Fibroblast of lung (primary cell): ENCODE measurements around the gene DYRK1A. TPM values are rescaled to one million over a fixed set of nuclear protein-coding genes. Genes with fewer than 3 reads are reported as not detected.

Experiments used
- DNase-seq, 2 donors: peaks; one replicate each; pipeline versions ENCODE4 v3.0.0 to v3.0.0-alpha.2; 2010; ENCODE audit warnings: low read depth in 2 of 2
- H2AFZ ChIP-seq: 2 replicates; pipeline ENCODE4 v1.5.1; 2012; ENCODE audit warnings: low read length, control low read depth, inconsistent platforms
- H3K27ac ChIP-seq: 2 replicates; pipeline ENCODE4 v1.5.1; 2011; ENCODE audit warnings: low read length, control low read depth; ENCODE audit not compliant: insufficient read depth
- H3K27me3 ChIP-seq: 2 replicates; pipeline ENCODE4 v1.5.1; 2011; ENCODE audit warnings: mild to moderate bottlenecking, low read length; ENCODE audit not compliant: control insufficient read depth, insufficient read depth
- H3K36me3 ChIP-seq: 2 replicates; pipeline ENCODE4 v1.5.1; 2011; ENCODE audit warnings: low read length; ENCODE audit not compliant: control insufficient read depth, insufficient read depth
- H3K4me1 ChIP-seq: 2 replicates; pipeline ENCODE4 v1.5.1; 2011; ENCODE audit warnings: low read length; ENCODE audit not compliant: control insufficient read depth, insufficient read depth; ENCODE audit errors: extremely low read depth
- H3K4me2 ChIP-seq: 2 replicates; pipeline ENCODE4 v1.5.1; 2011; ENCODE audit warnings: low read length, control low read depth; ENCODE audit not compliant: insufficient read depth; ENCODE audit errors: extremely low read depth
- H3K4me3 ChIP-seq, 4 experiments: fragments of 200-600 bp in 1 of 4; sonication (generic) in 1 of 4; replicated peaks in 1 of 4; 2 replicates each; pipeline ENCODE4 v1.5.1; 2011 to 2016; ENCODE audit warnings: low read length in 4 of 4, low read depth in 3 of 4, mild to moderate bottlenecking in 3 of 4, control low read depth in 2 of 4, inconsistent platforms in 1 of 4, mixed read lengths in 1 of 4; ENCODE audit not compliant: insufficient read depth in 1 of 4; ENCODE audit errors: control extremely low read depth in 1 of 4
- H3K79me2 ChIP-seq: 2 replicates; pipeline ENCODE4 v1.5.1; 2012; ENCODE audit warnings: mild to moderate bottlenecking, low read length, inconsistent platforms; ENCODE audit not compliant: control insufficient read depth, insufficient read depth
- H3K9ac ChIP-seq: 2 replicates; pipeline ENCODE4 v1.5.1; 2011; ENCODE audit warnings: mild to moderate bottlenecking, low read length, control low read depth; ENCODE audit not compliant: insufficient read depth
- H3K9me3 ChIP-seq: 2 replicates; pipeline ENCODE4 v1.5.1; 2012; ENCODE audit warnings: low read depth, low read length; ENCODE audit not compliant: control insufficient read depth, insufficient read depth
- H4K20me1 ChIP-seq: 2 replicates; pipeline ENCODE4 v1.5.1; 2011; ENCODE audit warnings: low read length; ENCODE audit not compliant: control insufficient read depth, insufficient read depth; ENCODE audit errors: extremely low read depth
- CTCF ChIP-seq, 2 donors: IDR thresholded peaks in 1 of 2; conservative IDR thresholded peaks in 1 of 2; 1 replicate in 1 of 2; 2 replicates in 1 of 2; pipeline ENCODE4 v1.5.1; 2011 to 2012; ENCODE audit warnings: low read length in 2 of 2, control low read depth in 1 of 2, inconsistent platforms in 1 of 2, low read depth in 1 of 2, mild to moderate bottlenecking in 1 of 2
- EZH2 ChIP-seq: IDR thresholded peaks from 2 replicates; pipeline ENCODE4 v1.5.1; 2012; ENCODE audit warnings: low read length, control low read depth, mild to moderate bottlenecking; ENCODE audit errors: missing control alignments
- polyA plus RNA-seq, 2 donors: library from polyadenylated mRNA; depleted of rRNA in 1 of 2; stranded (reverse) in 1 of 2; unstranded in 1 of 2; fragments of >200 nt; gene quantifications; 2 replicates each; pipeline ENCODE4 v1.2.1, GENCODE V29; 2011 to 2012; ENCODE audit warnings: missing spikeins in 1 of 2
- total RNA-seq: library from RNA; depleted of rRNA; stranded (reverse); fragments of >200 nt; gene quantifications from 2 replicates; pipeline ENCODE4 v1.2.1, GENCODE V29; 2014

DYRK1A gene
- total and polyA plus RNA-seq, 2 donors (not counting 1 experiment from before 2014, with no cell fraction given), result 45.9 to 64.1 TPM

GRCh38 chr21:37507716-37508115 lies 141.1 kb downstream of the DYRK1A start:
- Histone ChIP-seq H3K9me3 (no peaks in the 10 kb centered on the region), H3K36me3 (peaks cover 5% of the 10 kb centered on the region), H4K20me1 (no peaks in the 10 kb centered on the region), H3K9ac (no peak overlapping the region), H3K27me3 (no peaks in the 10 kb centered on the region), H3K79me2 (peaks cover 1% of the 10 kb centered on the region), H3K27ac (no peak overlapping the region), H3K4me2 (no peak overlapping the region), H3K4me3 (no peak overlapping the region), H2AFZ (no peak overlapping the region), H3K4me1 (no peaks in the 10 kb centered on the region)
- DNase-seq, result no peak
- TF ChIP-seq EZH2 (no peak), CTCF (conservative IDR thresholded peaks at IDR 0.05 in 1 of 2, IDR thresholded peaks at IDR 0.05 in 1 of 2; ENCODE audit: low read depth in 1 of 2, low read length in 2 of 2) (no peak)

DNA sequence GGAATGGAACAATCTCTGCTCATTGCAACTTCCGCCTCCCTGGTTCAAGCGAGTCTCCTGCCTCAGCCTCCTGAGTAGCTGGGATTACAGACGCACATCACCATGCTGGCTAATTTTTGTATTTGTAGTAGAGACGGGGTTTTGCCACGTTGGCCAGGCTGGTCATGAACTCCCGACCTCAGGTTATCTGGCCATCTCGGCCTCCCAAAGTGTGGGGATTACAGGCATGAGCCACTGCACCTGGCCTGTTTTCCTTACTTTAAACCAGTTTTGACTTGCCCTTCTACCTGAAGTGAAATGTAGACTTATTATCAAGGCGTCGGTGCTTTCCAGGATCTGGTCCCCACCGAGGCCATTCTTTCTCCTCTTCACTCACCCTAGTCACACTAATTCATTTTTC lies 141.8 kb downstream of the DYRK1A start:
- no peak for DNase-seq
- TF ChIP-seq CTCF (conservative IDR thresholded peaks at IDR 0.05 in 1 of 2, IDR thresholded peaks at IDR 0.05 in 1 of 2; ENCODE audit: low read depth in 1 of 2, low read length in 2 of 2) (no peak), EZH2 (no peak)
- H3K9ac ChIP-seq, result no peak overlapping the region
- H3K4me3 ChIP-seq, result no peak overlapping the region
- no peak overlapping the region for H2AFZ ChIP-seq
- peaks cover 8% of the 10 kb centered on the region for H3K36me3 ChIP-seq
- no peak overlapping the region for H3K27ac ChIP-seq
- H3K4me2 ChIP-seq, result no peak overlapping the region
- no peaks in the 10 kb centered on the region for H3K9me3 ChIP-seq
- H3K4me1 ChIP-seq, result no peaks in the 10 kb centered on the region
- peaks cover 4% of the 10 kb centered on the region for H3K79me2 ChIP-seq
- H3K27me3 ChIP-seq, result no peaks in the 10 kb centered on the region
- no peaks in the 10 kb centered on the region for H4K20me1 ChIP-seq

- H3K27me3 ChIP-seq, result no peaks in the 10 kb centered on the region
- no peak for TF ChIP-seq CTCF (conservative IDR thresholded peaks at IDR 0.05 in 1 of 2, IDR thresholded peaks at IDR 0.05 in 1 of 2; ENCODE audit: low read depth in 1 of 2, low read length in 2 of 2)
- no peak for TF ChIP-seq EZH2
- H3K9me3 ChIP-seq, result no peaks in the 10 kb centered on the region
- DNase-seq, result peak; percentile 56 to 67
- H3K4me3 ChIP-seq, result no peak overlapping the region
- no peak overlapping the region for H3K9ac ChIP-seq
- peaks cover 10% of the 10 kb centered on the region for H3K36me3 ChIP-seq
- no peak overlapping the region for H3K4me2 ChIP-seq
- peaks cover 2% of the 10 kb centered on the region for H3K79me2 ChIP-seq
- no peaks in the 10 kb centered on the region for H4K20me1 ChIP-seq
- no peak overlapping the region for H2AFZ ChIP-seq
- H3K27ac ChIP-seq, result no peak overlapping the region
- H3K4me1 ChIP-seq, result no peaks in the 10 kb centered on the region
Measured at GRCh38 chr21:37509802-37510393, 143.3 kb downstream of the DYRK1A start.
